ENCODE measurements around the gene FAM174C.

Gene FAM174C

DNA sequence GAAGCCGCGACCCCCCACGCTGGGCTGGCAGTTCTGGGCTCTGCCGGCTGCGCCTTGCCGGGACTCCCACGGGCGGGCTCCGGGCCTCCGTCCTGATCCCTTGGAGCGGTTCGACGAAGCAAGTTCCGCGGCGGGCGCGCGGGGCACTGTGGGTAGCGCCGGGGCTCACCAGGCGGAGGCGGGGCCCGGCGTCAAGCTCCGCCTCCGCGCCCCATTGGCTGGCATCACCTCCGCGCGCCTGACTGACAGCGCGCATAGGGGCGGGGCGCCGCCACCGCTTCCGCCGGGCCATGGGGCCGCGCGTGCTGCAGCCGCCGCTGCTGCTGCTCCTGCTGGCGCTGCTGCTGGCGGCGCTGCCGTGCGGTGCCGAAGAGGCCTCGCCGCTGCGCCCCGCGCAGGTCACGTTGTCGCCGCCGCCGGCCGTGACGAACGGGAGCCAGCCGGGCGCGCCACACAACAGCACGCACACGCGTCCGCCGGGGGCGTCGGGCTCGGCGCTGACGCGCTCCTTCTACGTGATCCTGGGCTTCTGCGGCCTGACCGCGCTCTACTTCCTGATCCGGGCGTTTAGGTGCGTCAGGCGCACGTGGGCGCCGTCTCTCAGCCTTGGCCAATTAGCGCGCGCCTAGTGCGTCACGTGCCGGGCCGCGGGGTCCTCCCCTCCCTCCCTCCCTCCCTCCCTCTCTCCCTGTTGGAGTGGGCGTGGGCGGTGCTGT, at the start of gene FAM174C:
Gene FAM174C, plus strand, starts transcription at position 271 of the 716 bp plus-strand sequence. Its CDS starts 20 bp downstream, at position 291.
- peak; percentile 93 for DNase-seq (ENCODE audit: low read depth)

DNA sequence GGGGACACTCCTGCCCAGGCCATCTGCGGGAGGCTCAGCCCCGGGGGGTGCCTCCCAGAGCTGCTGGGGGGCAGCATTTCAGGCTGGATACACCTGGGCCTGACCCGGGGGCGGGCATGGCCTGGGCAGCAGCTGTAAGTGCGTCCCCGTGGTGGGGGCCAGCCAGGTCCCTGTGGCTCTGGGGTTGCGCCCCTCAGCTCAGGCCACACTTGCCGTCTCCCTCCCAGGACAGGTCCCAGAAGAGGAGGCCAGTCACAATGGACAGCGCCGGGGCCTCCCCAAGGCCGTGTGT, 49.2 kb upstream of the FAM174C start:
- DNase-seq (ENCODE audit: low read depth) = no peak

DNA sequence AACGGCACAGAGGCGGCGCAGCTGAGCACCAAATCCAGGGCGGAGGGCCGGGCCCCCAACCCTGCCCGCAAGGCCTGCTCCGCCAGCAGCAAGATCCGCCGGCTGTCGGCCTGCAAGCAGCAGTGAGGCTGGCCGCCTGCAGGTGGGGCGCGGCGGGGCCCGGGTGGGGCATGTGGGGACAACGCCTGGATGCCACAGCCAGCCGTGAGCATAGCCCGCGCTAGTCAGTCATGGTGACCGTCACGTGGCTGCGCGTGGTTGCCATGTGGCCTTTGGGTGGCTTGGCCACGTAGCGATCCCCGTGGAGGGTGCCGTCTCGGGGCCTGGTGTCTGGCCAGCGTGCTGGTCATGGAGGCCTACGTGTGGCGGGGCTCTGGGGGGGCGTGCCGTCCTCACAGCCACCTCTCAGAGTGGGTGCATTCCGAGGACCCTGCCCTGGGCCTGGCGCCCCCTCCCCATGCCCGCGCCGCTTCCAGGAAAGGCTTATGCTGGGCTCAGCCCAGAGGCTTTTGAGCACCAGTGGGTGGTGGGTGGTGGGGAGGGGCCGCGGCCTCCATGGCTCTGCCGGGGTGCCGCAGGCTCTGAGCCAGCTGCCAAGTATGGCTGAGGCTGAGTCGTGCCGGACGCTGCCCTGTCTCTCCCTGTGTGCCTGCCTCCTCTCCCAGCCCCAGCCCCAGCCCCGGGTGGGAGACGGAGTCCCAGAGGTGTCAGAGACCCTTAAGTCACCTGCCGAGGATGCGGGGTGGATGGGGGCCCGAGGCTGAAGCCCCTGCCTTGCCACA, 48.6 kb upstream of the FAM174C start:
- DNase-seq (ENCODE audit: low read depth) = no peak

DNA sequence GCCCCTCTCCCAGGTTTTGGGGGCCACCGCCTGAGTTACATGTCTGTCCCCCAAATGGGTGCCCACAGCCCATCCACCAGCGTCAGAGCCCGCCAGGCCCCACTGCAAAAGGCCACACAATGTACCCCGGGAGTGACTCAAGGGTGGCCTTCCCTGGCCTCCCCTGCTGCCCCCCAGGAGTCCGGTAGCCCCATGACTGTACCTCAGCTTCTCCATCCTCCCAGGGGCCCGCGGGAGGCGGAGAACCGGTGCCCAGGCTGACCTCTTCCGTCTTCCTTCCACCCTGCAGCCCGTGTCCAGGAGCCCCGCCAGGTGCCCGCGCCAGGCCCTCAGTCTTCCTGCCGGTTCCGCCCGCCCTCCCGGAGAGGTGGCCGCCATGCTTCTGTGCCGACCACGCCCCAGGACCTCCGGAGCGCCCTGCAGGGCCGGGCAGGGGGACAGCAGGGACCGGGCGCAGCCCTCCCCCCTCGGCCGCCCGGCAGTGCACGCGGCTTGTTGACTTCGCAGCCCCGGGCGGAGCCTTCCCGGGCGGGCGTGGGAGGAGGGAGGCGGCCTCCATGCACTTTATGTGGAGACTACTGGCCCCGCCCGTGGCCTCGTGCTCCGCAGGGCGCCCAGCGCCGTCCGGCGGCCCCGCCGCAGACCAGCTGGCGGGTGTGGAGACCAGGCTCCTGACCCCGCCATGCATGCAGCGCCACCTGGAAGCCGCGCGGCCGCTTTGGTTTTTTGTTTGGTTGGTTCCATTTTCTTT, 47.9 kb upstream of the FAM174C start:
- no peak for DNase-seq (ENCODE audit: low read depth)

DNA sequence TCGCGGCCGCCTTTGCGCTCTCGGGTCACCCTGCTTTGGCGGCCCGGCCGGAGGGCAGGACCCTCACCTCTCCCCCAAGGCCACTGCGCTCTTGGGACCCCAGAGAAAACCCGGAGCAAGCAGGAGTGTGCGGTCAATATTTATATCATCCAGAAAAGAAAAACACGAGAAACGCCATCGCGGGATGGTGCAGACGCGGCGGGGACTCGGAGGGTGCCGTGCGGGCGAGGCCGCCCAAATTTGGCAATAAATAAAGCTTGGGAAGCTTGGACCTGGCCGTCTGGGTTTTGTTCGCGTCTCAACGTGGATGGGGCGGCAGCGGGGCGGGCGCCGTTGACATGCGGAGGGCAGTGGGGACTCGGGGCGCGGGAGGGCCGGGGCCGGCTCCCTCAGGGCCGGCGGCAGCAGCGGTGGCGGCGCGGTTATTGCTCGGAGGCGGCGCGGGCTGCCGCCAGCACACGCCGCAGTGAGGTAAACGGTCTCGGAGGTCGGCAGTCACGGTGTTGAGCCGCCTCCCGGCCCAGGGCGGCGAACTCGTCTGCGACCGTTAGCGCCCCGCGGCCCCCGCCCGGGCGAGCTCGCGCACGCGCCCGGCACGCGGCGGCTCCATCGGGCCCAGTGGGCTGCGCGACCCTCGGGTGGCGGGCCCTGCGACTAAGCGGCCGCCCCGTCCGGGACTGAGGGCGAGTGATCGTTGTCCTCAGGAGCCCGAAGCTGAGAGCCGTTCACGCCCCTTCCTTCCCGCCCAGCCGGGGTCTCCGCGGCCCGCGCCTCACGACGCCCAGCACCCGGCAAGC, 47.0 kb upstream of the FAM174C start:
- no peak for DNase-seq (ENCODE audit: low read depth)

DNA sequence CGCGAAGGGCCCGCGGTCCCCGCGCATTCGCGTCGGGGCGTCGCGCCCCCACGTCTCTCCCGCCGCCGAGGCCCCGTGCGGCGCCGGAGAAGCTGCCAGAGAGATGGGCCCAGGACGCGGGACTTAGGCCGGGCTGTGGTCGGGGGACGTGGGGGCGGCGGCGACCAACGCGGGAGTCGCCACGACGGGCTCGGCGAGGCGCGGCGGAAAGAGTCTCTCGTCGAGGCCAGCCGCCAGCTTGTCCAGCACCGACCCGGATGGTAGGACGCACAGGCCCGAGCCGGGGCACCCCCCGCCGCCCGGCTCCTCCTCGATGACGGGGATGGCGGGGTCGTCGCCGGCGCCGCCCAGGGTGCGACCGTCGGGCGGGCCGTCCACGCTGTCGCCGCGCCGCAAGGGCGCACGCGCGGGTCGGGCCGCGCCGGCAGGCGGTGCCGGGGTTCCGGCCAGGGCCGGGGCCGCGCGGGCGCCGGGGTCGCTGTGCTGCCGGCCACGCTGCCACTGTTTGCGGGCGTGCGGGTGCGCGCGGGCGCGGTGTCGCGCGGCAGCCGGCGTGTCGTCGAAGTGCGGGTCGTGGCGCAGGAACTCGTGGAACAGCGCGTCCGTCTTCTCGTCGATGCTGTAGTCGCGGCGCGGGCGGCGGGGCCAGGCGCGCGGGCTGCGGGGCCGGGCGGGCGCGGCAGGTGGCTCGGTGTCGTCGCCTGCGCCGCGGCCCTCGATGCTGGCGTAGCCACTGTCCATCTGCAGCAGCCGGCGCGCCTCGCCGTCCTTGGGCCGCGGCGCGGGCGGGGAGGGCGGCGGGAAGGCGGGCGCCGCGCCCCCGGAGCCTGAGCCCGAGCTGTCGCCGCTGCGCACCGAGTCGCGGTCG, 46.0 kb upstream of the FAM174C start:
- no peak for DNase-seq (ENCODE audit: low read depth)

DNA sequence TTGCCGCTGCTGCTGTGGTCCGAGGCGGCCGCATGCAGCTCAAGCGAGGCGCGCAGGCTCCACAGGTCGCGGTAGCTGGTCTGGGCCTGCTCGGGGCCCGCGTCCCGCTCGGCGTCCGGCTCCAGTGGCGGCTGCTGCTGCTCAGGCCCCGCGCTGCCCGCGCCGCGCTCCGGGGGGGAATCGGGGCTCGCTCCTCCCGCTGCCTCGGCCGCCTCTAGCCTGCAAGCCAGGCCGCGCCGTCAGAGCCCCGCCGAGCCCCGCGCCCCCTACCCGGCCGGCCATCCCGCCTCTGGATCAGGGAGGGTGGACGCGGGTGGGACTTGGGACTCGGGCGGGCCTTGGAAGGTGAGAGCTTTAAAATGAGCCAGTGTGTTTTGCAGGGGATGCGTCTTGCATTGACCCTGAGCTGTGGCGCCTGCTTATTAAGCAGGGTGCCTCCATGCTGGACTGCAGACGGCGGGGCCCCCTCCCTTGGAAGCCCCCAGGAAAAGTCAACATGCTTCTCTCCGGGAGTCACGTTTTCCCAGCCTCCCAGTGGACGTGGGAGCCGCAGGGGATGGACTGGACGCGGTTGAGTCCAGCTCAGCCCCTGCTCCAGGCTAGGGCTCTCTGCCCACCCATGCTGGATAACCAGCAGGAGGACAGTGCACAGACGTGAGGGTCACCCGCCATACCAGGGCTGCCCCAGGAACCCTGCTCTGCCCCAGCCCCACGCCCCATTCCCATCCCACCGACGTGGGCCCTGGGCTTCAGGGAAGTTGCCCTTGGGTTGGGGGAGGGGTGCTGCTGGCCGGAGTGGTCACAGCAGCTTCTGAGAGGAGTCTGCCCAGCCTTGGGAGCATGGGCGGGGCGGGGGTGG, 45.2 kb upstream of the FAM174C start:
- no peak for DNase-seq (ENCODE audit: low read depth)

DNA sequence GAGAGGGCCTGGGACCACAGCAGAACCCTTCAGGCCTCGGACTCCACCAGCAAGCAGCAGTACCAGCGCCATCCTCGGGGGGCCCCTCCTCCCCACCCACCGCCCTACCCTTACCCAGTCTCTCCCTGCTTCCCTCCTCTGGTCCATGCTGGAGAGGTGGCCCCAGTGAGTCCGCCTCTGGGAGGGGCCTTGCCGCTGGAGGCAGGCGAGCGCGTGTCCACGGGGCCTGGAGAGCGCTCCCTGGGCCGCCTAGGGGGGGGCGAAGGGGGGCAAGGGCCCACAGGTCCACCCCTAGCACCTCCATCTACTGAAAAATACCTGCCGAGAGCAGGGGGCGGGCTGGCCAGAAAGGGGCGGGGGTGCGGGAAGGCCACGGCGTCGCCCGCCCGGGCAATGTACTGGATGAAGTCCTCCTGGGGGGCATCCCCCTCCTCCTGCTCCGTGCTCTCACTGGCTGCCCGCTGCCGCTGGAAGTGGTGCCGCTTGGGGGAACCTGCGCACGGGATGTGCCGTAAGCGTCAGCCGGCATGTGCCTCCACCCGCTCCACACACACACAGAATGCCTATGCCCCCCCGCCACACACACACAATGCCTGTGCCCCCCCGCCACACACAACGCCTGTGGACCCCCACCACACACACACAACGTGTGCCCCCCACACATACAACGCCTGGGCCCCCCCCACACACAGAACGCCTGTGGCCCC, 44.4 kb upstream of the FAM174C start:
- DNase-seq (ENCODE audit: low read depth) = no peak

DNA sequence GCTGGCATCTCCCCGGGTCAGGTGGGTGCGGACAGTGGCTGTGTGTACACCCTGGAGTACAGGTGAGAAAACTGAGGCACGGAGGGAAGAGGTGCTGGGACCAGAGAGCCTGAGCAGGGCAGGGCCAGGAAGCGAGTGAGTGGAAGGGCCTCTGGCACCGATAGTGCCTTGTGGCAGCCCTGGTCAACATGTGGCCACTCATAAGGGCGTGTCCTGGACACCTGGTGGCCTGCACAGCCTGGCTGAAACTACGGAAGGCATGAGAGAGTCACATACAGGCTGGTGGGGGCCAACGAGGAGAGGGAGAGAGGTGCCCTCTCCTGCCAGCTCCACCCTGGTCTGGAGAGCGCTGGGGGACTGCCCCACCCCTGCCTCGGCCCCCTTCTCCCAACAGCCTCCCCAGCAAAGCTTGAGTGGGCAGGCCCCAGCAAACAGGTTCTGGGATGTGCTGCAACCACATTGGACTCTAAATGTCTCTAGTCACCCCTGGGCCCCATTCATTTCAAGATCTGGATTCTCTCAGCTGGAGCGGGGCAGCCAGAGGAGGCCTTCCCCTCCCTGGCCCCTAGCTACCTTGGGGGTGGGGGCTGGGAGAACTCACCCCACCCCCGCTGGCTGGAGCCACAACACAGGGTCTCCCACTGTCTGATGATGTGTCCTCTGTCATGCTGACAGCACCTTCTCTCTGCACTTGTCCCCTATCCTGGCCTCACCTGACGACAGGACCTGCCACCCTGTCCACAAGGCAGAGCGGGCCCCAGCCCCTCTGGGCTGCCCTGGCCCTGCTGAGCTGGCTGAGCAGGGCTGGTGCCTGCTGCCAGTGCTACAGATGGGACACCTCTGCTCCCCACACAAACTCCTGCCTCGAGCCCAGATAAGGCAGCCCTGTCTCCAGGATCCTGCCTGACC, 43.3 kb upstream of the FAM174C start:
- no peak for DNase-seq (ENCODE audit: low read depth)

DNA sequence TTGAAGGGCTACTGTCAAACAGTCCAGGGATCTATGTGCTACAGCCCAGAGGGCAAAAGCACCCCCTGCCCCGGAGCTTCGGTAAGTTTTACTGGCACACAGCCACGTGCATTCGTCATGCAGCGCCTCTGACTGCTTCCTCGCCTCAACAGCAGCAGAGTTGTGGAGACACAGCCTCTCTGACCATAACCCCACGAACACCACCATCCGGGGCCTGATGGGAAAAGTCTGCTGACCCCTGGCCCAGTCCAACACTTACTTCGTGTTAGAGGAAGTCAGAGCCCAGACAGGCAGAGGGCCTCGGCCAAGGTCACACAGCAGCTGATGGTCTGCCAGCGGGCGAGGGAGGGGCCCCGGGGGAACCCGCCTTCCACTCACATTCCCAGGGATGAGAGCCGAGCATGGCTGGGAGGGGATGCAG, 42.7 kb upstream of the FAM174C start:
- DNase-seq (ENCODE audit: low read depth) = no peak

DNA sequence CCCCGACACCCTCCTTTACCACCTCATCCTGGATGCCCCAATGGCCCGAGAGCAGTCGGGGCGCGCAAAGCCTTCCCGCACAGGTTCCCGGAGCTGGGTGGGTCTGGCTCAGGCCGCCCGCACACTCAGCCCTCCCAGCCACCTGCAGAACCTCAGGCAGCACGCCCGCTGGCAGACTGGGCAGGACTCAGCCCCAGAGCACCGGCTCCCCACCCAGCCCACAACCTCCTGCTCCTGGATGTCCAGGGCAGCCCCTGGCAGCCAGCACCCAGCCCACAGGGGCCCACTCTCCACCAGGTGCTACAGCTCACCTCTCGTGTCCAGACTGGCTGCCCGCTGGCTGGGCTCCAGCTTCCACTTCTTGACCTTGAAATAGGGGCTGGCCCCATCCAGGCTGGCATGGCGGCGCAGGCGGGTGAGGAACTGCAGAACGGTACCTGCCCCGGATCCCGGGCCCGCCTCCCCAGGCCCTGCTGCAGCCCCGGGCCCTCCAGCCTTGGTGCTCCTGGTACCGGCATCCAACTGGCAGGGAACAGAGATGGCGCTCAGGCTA, 42.1 kb upstream of the FAM174C start:
- DNase-seq (ENCODE audit: low read depth) = no peak

DNA sequence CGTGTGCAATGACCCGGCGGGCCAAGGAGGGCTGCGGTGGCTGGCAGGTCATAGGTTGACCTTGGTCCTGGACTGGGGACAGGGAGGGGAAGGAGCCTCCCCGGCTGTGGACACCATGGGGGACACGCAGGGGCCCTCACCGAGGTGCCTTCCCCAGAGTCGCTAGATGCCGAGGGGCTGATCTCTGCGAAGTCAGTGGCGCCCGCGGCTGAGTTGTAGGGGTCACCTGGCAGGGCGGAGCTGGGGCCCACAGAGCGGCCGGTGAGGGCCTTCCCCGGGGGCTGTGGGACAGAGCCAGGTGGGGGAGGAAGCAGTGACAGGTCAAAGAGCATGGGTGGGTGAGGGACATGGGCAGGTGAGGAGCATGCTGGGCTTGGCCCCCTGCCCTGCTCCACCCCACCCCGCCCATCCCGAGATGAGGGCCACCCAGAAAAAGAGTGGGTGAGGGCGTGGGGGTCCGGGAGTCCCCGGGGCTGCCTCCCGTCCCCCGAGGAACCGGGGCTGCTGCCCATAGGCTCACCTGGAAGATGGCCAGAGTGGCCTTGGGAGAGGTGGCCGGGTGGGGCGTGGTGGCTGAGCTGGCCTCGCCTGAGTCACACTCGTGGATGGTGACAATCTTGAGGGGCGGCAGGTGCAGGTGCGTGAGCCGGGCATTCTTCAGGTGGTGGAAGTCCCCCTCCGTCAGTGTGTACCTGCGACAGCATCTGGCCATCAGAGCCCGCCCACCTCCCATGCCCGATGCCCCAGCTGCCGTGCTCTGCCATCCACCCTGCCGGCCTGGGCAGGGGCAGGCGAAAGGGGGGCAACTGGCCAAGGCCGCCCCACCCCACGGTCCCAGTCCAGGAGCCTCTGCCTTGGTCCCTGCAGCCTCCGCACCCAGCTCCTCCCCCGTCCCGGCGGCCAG, 41.0 kb upstream of the FAM174C start:
- DNase-seq (ENCODE audit: low read depth) = no peak

DNA sequence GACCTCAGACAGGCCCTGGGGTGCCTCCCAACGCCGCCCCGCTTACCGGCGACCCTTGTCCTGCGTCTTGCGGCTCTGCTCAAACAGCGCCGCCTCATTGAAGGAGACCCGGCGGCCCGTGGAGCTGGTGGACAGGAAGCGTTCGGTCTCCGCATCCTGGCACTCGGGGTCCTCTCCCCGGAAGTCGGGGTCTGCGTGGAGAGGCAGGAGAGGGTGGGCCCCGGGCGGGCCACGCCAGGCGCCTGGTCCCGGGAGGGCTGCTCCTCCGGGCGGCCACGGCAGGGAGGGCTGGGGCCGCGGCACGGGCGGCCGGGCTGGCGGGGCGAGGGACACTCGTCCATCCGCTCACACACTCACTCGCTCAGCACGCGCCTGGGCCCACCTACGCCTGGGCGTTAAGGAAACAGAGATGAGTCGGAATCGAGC, 40.4 kb upstream of the FAM174C start:
- no peak for DNase-seq (ENCODE audit: low read depth)

DNA sequence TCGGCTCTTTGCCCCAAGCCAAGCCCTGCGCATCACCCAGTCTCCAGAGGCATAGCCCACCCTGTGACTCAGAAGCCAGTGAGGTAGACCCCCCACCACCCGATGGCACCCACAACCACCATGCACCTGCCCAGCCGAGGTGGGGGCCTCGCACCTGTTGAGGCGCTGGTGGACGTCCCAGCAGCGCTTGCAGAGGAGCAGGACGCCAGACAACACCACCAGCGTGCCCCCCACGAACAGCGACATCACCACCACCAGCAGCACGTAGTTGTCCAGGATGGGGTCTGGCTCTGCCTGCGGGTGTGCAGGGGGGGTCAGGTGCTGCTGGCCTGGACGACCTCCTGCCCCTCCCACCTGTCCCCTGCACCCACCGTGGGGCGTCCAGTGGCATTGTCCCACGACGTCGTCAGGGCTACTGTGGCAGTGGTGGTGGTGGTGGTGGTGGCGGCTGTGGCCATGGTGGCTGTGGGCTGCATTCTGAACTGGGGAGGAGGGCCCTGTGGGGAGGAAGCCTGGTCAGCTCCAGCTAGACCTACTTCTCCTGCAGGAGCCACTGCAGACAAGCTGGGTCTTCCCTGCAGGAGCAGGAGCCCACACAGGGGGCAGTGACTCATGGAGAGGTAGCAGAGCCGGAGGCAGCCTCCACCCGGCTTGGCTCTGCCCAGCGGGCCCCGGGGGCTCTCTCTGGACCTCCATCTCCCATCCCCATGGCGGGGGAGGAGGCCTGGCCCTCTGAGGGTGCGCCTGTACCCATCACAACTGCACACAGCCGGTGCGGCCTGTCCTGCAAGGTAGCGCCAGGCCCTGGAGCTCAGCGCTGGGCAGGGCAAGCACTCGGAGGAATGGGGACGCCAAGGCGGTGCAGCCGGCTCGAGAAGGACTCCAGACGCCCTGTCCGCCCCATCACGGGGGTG, 39.4 kb upstream of the FAM174C start:
- no peak for DNase-seq (ENCODE audit: low read depth)

DNA sequence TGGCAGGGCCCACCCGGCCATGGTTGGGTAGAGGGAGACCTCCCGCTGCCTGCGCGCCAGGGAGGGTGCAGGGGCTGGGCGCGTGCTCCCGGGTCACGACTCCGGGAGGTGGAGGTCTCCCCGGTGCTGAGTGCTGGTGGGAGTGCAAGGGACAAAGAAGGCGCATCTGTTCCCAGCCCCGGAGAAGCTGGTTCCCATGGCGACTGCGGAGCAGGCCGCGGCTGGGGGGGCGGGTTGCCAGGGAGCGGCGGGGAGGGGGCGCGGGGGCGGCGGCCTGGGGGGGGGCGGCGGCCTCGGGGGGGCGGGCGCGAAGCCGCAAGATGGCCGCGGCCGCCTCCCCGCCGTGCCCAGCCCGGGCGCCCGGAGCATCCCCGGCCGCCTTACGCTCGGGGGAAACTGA, 38.8 kb upstream of the FAM174C start:
- DNase-seq (ENCODE audit: low read depth) = no peak
